ENCODE data around the gene RUNX3. TPM values are rescaled to one million over a fixed set of nuclear protein-coding genes. Genes with fewer than 3 reads are reported as not detected.

Gene RUNX3
- total RNA-seq, 1 donor from 2014 or later = 13.1 TPM

DNA sequence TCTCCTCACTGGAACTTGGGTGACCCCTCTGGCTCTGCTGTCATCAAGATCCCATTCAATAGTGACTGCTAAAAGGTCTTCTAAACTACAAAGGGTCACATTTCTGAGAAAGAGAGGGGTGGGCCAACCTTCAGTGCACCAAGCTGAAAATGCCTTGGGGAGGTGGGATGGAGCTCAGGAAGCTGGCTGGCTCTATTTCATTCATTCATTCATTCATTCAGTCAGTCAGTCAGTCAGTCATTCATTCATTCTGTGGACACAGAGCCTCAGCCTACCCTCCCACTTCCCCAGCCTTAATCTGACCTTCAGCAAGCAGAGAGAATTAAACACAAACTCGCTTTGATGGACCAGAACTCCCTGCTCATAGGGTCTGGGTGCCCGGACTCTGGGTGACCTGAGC, 11.7 kb downstream of the RUNX3 start:
- TF ChIP-seq, protein P1, sequence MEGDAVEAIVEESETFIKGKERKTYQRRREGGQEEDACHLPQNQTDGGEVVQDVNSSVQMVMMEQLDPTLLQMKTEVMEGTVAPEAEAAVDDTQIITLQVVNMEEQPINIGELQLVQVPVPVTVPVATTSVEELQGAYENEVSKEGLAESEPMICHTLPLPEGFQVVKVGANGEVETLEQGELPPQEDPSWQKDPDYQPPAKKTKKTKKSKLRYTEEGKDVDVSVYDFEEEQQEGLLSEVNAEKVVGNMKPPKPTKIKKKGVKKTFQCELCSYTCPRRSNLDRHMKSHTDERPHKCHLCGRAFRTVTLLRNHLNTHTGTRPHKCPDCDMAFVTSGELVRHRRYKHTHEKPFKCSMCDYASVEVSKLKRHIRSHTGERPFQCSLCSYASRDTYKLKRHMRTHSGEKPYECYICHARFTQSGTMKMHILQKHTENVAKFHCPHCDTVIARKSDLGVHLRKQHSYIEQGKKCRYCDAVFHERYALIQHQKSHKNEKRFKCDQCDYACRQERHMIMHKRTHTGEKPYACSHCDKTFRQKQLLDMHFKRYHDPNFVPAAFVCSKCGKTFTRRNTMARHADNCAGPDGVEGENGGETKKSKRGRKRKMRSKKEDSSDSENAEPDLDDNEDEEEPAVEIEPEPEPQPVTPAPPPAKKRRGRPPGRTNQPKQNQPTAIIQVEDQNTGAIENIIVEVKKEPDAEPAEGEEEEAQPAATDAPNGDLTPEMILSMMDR (IDR thresholded peaks at IDR 0.05) = no peak
- DNase-seq = no peak
- no peak for ATAC-seq
- Histone ChIP-seq H3K27me3 (no peaks in the 10 kb centered on the region), H3K4me3 (no peak overlapping the region), H3K27ac (no peak overlapping the region), H3K36me3 (no peaks in the 10 kb centered on the region), H3K9me3 (no peaks in the 10 kb centered on the region), H3K4me1 (peaks cover 5% of the 10 kb centered on the region)
- intact Hi-C loops (cut with DNase I) = no loop called here

DNA sequence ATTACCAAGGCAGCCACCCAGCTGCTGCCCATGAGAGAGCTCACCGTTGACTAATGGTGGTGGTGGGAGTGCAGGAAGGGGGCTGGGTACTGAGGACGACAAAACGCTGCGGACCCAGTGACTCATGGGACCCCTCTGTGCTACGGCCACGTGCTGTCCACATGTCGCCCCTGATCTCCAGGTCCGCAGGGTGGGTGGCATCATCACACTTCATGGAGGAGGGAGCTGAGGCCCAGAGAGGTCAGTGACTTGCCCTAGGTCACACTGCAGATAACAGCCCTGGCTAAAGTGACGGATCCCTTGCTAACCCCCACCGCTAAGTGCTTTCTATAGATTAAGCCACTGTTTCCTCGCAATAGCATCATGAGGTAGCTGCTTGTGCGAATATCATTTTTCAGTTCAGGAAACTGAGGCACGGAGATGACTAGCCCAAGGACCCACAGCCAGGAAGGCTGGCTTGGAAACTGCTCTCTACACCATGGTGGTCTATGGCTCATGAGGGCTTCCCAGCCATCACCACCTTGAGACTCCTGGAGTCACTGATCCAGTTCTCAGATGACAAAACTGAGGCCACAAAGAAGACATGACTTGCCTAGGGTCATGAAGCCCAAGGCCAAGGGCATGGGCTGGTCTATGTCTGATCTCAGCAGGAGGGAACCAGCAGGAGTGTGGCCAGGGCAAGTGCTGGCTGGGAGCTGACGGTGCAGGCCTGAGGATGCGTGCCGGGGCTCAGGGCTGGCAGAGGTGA, 12.6 kb downstream of the RUNX3 start:
- H3K36me3 ChIP-seq = no peaks in the 10 kb centered on the region
- peaks cover 5% of the 10 kb centered on the region for H3K4me1 ChIP-seq
- intact Hi-C loops (cut with DNase I) = no loop called here
- ATAC-seq (no peak), DNase-seq (no peak)
- H3K4me3 ChIP-seq = no peak overlapping the region
- no peaks in the 10 kb centered on the region for H3K9me3 ChIP-seq
- TF ChIP-seq, protein P1 (IDR thresholded peaks at IDR 0.05) = no peak
- H3K27me3 ChIP-seq = no peaks in the 10 kb centered on the region
- no peak overlapping the region for H3K27ac ChIP-seq

DNA sequence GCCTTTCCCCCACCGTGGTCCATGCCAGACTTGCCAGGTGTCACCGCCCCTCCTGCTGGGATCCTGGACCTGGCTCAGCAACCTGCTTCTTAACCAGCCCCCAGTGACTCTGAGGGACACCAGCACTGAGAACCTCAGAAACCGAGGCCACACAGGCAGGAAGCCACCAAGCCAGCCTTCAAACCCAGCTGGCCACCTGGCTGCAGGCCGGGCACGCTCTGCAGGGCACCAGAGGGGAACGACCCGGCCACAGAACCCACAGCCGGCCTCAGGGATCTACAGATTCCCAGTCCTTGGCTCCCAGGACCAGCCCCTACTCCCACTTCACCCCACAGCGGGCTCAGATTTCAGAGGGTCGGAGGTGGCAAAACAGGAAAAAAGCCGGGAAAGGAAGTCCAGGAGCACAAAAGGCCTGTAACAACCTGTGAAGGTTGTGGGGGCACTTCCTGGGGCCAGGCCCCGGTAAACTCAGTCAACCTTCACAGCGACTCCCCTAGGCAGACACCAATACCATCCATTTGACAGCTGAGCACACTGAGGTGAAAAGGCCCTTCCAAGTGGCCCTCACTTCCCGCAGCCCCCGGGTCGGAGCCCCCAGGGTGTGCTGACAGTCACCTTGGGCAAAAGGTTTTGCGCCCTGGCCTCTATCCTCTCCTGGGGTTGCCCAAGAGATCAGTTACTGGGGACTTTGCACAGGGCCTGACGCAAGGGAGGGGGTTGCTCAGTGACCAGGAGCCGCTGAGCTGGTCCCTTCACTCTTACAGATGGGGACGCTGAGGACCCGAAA, 14.1 kb downstream of the RUNX3 start:
- Histone ChIP-seq H3K36me3 (no peaks in the 10 kb centered on the region), H3K27me3 (no peaks in the 10 kb centered on the region), H3K4me1 (peaks cover 5% of the 10 kb centered on the region), H3K27ac (no peak overlapping the region), H3K4me3 (no peak overlapping the region), H3K9me3 (no peaks in the 10 kb centered on the region)
- TF ChIP-seq, protein P1 (IDR thresholded peaks at IDR 0.05) = no peak
- ATAC-seq = no peak
- DNase-seq = no peak
- intact Hi-C loops (cut with DNase I) = no loop called here

DNA sequence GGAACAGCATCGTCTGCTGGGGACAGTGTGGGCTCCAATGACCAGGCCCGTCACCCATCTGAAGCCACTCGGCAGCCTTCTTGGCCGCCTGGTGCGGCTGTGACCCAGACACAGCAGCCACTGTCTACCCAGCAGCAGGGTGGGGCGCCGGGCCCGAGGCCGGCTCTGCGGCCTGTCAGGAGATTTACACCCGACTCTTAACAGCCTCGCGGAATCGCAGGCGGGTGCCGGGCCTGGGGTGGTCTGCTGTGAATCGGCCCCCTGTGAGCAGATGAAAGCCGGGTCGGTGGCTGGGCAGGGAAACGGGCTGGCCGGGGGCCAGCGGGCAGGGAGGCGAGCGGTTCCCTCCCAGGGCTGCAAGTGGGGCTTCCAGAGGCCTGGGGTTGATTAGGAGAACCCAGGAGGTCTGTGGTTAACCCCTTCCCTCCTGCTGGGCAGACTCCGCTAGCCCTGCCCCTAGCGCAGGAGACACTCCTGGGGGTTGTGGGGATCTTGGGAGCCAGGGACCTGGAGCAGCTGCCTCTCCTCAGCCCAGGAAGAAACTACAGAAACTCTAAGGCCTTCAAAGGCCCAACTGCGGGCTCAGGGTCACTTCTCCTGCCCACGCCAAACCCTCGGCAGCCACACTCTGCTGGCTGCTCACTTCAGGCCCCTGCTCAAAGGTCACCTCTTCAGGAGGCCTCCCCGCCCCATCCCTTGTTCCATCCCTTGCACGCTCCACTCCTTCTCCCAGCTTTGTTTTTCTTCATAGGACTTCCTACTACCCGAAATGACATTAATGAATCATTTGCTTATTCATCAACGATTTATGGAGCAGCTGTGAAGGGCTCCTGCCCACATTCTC, 15.6 kb downstream of the RUNX3 start:
- intact Hi-C loops (cut with DNase I) = no loop called here
- H3K27ac ChIP-seq = no peak overlapping the region
- DNase-seq = no peak

DNA sequence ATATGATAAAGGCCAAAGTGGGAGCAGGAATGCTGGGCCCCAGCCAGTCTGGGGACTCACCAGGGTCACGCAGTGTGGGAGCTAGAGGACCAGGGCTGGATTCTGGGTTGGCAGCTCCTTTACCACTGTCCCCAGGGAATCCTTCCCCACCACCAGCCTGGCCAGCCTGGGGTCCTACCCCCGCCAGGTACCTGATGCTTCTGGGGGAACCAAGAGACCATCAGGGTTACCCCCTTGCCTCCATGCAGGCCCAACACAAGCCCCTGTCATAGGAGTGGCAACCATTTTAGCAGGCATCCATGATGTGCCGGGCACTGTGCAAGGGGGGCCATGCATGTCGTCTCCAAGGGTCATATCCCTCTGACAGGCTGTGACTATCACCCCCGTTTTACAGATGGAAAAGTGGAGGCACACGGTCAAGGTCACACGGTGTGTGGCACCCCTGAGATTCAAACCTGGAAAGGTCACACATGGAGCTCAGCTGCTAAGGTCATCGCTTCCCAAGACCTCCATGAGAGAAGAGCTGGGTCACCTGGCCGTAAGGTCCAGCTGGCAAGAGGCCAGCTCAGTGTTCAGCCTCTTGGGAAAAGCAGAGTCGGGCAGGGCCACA, 16.4 kb downstream of the RUNX3 start:
- Histone ChIP-seq H3K4me3 (no peak overlapping the region), H3K27me3 (no peaks in the 10 kb centered on the region), H3K36me3 (no peaks in the 10 kb centered on the region), H3K27ac (no peak overlapping the region), H3K9me3 (no peaks in the 10 kb centered on the region), H3K4me1 (peaks cover 5% of the 10 kb centered on the region)
- DNase-seq = no peak
- TF ChIP-seq, protein P1 (IDR thresholded peaks at IDR 0.05) = no peak
- intact Hi-C loops (cut with DNase I) = no loop called here
- no peak for ATAC-seq

More for the DNA sequence above, 15.6 kb downstream of the RUNX3 start:
- TF ChIP-seq, protein P1 (IDR thresholded peaks at IDR 0.05) = no peak
- no peaks in the 10 kb centered on the region for H3K36me3 ChIP-seq
- no peaks in the 10 kb centered on the region for H3K9me3 ChIP-seq
- H3K27me3 ChIP-seq = no peaks in the 10 kb centered on the region
- H3K4me1 ChIP-seq = peaks cover 5% of the 10 kb centered on the region
- H3K4me3 ChIP-seq = no peak overlapping the region
- ATAC-seq = no peak

Measured in upper lobe of right lung (tissue), 1 donor.